Loucy (cell line): ENCODE results near the gene GBX2.

Experiments
- EZH2phosphoT487 ChIP-seq: fragments of 200-600 bp; IDR thresholded peaks from 2 replicates; pipeline ENCODE4 v1.6.1; 2018; ENCODE audit warnings: antibody characterized with exemption, mild to moderate bottlenecking, moderate library complexity, borderline replicate concordance
- TF ChIP-seq, protein P1 (sequence below): fragments of 200-600 bp; sonication (generic); conservative IDR thresholded peaks from 2 replicates; pipeline ENCODE4 v1.5.1; 2014; ENCODE audit warnings: mild to moderate bottlenecking, antibody characterized with exemption, low read length

DNA sequence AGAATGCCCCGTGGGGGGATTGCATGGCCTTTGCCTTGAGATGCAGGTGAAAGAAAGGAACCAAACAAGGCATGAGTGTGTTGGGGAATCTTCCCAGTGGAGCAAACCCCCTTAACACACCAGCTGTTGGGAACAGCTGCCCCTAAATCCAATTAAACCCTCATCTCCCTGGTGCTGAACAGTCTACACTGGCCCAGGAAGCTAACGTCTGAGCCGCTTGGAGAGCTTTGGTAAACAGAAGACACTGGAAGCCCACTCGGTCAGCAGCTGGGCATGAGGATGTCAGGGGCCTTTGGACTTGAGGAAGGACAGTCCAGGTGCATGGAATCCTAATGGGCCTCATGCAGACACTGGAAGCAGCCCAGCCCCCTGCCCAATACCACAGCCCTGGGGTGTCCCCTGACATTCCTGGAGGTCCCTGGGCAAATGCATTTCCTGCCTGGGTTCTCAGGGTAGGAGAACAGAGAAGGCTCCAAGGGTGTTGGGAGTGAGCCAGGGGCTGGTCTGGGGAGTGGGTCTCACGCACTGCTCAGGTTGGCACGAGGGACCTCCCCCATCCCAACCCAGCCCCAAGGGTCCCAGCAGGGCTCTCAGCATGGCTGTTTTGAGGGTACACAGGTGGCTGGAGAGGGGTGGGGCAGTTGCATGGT lies 37.7 kb downstream of the GBX2 start:
- TF ChIP-seq, protein P1, sequence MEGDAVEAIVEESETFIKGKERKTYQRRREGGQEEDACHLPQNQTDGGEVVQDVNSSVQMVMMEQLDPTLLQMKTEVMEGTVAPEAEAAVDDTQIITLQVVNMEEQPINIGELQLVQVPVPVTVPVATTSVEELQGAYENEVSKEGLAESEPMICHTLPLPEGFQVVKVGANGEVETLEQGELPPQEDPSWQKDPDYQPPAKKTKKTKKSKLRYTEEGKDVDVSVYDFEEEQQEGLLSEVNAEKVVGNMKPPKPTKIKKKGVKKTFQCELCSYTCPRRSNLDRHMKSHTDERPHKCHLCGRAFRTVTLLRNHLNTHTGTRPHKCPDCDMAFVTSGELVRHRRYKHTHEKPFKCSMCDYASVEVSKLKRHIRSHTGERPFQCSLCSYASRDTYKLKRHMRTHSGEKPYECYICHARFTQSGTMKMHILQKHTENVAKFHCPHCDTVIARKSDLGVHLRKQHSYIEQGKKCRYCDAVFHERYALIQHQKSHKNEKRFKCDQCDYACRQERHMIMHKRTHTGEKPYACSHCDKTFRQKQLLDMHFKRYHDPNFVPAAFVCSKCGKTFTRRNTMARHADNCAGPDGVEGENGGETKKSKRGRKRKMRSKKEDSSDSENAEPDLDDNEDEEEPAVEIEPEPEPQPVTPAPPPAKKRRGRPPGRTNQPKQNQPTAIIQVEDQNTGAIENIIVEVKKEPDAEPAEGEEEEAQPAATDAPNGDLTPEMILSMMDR: no peak
- no peak for TF ChIP-seq EZH2phosphoT487
